PC-3 (cell line): ENCODE results near the gene DNAH2. TPM values are rescaled to one million over a fixed set of nuclear protein-coding genes. Genes with fewer than 3 reads are reported as not detected.

Source experiments
- ATAC-seq: fragments of 200-7000 bp; cut with Tn5 transposase; 2 replicates; pipeline ENCODE4 v1.9.1; 2020; ENCODE audit warnings: mild to moderate bottlenecking, moderate library complexity
- BruUV-seq: library from RNA; stranded (reverse); fragments of 400-500 nt; replicated peaks from 2 replicates; lab custom pipeline; 2021; lab: Mats Ljungman, UMichigan
- CTCF ChIA-PET: fragments of 300-600 bp; sonication (Branson Sonifier 250); formaldehyde crosslinking; loops from one replicate; lab custom pipeline; 2022; ENCODE audit warnings: antibody characterized with exemption; lab: Charles Lee
- POLR2A ChIA-PET: fragments of 300-600 bp; sonication (Branson Sonifier 250); formaldehyde crosslinking; loops from one replicate; lab custom pipeline; 2022; ENCODE audit warnings: antibody characterized with exemption; ENCODE audit not compliant: unreplicated experiment; lab: Charles Lee
- DNase-seq: peaks from one replicate; pipeline ENCODE4 v3.0.0-alpha.2; 2015
- H2AFZ ChIP-seq: fragments of 300-600 bp; sonication (generic); 2 replicates; pipeline ENCODE4 v1.6.0; 2016; ENCODE audit warnings: antibody characterized with exemption, low read length
- H3F3A ChIP-seq: fragments of 300-600 bp; sonication (generic); one replicate; pipeline ENCODE4 v1.6.0; 2017; ENCODE audit warnings: antibody characterized with exemption, low read length, control low read depth, mild to moderate bottlenecking; ENCODE audit not compliant: unreplicated experiment
- H3K27ac ChIP-seq: fragments of 300-600 bp; sonication (generic); 2 replicates; pipeline ENCODE4 v1.5.1; 2016; ENCODE audit warnings: mild to moderate bottlenecking, low read length
- H3K27me3 ChIP-seq: fragments of 300-600 bp; sonication (generic); 2 replicates; pipeline ENCODE4 v1.6.1; 2016; ENCODE audit warnings: low read length, mixed read lengths
- H3K36me3 ChIP-seq: fragments of 300-600 bp; sonication (generic); 2 replicates; pipeline ENCODE4 v1.6.1; 2016; ENCODE audit warnings: low read depth, mixed run types, low read length, mixed read lengths
- H3K4me1 ChIP-seq: fragments of 300-600 bp; sonication (generic); 2 replicates; pipeline ENCODE4 v1.5.1; 2016; ENCODE audit warnings: low read length; ENCODE audit not compliant: insufficient read depth
- H3K4me2 ChIP-seq: fragments of 300-600 bp; sonication (generic); 2 replicates; pipeline ENCODE4 v1.6.0; 2016; ENCODE audit warnings: low read length
- H3K4me3 ChIP-seq: fragments of 300-600 bp; sonication (generic); 2 replicates; pipeline ENCODE4 v1.5.1; 2016; ENCODE audit warnings: mild to moderate bottlenecking, low read length, mixed read lengths
- H3K79me2 ChIP-seq: fragments of 300-600 bp; sonication (generic); 2 replicates; pipeline ENCODE4 v1.6.1; 2017; ENCODE audit warnings: low read length, mixed read lengths
- H3K9ac ChIP-seq: fragments of 300-600 bp; sonication (generic); 2 replicates; pipeline ENCODE4 v1.6.0; 2016; ENCODE audit warnings: mild to moderate bottlenecking, low read length
- H3K9me2 ChIP-seq: fragments of 300-600 bp; sonication (generic); replicated peaks from 2 replicates; pipeline ENCODE4 v1.6.1; 2016; ENCODE audit warnings: mixed run types, low read length, mixed read lengths
- H3K9me3 ChIP-seq: fragments of 300-600 bp; sonication (generic); 2 replicates; pipeline ENCODE4 v1.6.1; 2016; ENCODE audit warnings: low read length, mixed read lengths
- H4K20me1 ChIP-seq: fragments of 300-600 bp; sonication (generic); 2 replicates; pipeline ENCODE4 v1.6.1; 2016; ENCODE audit warnings: low read length, mixed read lengths
- EZH2 ChIP-seq: fragments of 300-600 bp; sonication (generic); IDR thresholded peaks from one replicate; pipeline ENCODE4 v1.6.1; 2017; ENCODE audit warnings: antibody characterized with exemption, mild to moderate bottlenecking, low read length; ENCODE audit not compliant: unreplicated experiment
- EZH2phosphoT487 ChIP-seq: fragments of 300-600 bp; sonication (generic); IDR thresholded peaks from 2 replicates; pipeline ENCODE4 v1.6.1; 2018; ENCODE audit warnings: mild to moderate bottlenecking, antibody characterized with exemption, low read length, borderline replicate concordance
- intact Hi-C: fragments of 100-400 bp; cut with micrococcal nuclease; formaldehyde crosslinking; loops from 2 replicates; pipeline ENCODE4 v1.9.0; 2023
- total RNA-seq: library from RNA; depleted of rRNA; stranded (reverse); fragments of >200 nt; gene quantifications from 2 replicates; pipeline ENCODE4 v1.2.3, GENCODE V29; 2014
- TF ChIP-seq, protein P1 (sequence below): fragments of 300-600 bp; sonication (generic); conservative IDR thresholded peaks from 2 replicates; pipeline ENCODE4 v1.5.1; 2017; ENCODE audit warnings: antibody characterized with exemption, low read depth, mild to moderate bottlenecking, low read length

DNAH2 gene
- total RNA-seq, 1 experiment from 2014 or later, result 0.62 TPM

DNA sequence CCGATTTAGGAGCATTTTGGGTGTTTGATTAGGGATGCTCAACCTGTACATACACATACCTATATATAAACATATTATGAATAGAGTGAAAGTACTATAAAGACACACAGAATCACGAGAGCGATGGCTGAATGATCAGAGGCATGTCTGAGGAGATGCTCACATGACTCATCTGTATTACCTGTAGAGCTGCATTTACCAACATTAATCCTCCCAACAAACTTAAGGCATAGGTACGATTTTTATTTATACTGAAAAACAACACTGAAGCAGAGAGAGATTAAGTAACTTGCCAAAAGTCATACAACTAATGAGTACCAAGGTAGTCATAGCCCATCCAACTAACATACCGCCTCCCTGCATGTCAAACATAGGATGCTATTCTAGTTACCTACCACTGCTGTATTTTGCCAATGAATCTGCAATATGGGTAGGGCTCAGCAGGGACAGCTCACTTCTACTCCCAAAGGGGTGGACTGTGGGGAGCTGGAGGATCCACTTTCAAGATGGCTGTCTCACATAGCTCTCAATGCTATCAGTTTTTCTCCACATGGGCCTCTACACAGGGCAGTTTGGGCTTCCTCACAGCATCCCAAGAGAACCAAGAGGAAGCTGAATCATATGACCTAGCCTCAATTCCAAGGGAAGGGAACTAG, 147.6 kb downstream of the DNAH2 start:
- Histone ChIP-seq H3K79me2 (peaks cover 9% of the 10 kb centered on the region), H3F3A (no peaks in the 10 kb centered on the region), H3K27me3 (no peaks in the 10 kb centered on the region), H3K9ac (no peak overlapping the region), H4K20me1 (no peaks in the 10 kb centered on the region), H3K4me2 (no peak overlapping the region), H2AFZ (no peak overlapping the region), H3K4me3 (no peak overlapping the region), H3K27ac (no peak overlapping the region), H3K4me1 (peaks cover 4% of the 10 kb centered on the region; the same call in 1 of the 2 replicates), H3K9me2 (no peaks in the 10 kb centered on the region), H3K36me3 (peaks cover 4% of the 10 kb centered on the region; the same call in 1 of the 2 replicates), H3K9me3 (no peaks in the 10 kb centered on the region)
- DNase-seq (no peak), ATAC-seq (no peak)
- TF ChIP-seq EZH2 (no peak), EZH2phosphoT487 (no peak)
- TF ChIP-seq, protein P1, sequence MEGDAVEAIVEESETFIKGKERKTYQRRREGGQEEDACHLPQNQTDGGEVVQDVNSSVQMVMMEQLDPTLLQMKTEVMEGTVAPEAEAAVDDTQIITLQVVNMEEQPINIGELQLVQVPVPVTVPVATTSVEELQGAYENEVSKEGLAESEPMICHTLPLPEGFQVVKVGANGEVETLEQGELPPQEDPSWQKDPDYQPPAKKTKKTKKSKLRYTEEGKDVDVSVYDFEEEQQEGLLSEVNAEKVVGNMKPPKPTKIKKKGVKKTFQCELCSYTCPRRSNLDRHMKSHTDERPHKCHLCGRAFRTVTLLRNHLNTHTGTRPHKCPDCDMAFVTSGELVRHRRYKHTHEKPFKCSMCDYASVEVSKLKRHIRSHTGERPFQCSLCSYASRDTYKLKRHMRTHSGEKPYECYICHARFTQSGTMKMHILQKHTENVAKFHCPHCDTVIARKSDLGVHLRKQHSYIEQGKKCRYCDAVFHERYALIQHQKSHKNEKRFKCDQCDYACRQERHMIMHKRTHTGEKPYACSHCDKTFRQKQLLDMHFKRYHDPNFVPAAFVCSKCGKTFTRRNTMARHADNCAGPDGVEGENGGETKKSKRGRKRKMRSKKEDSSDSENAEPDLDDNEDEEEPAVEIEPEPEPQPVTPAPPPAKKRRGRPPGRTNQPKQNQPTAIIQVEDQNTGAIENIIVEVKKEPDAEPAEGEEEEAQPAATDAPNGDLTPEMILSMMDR, result no peak
- POLR2A ChIA-PET, result no interaction called here
- intact Hi-C loops, result no loop called here
- CTCF ChIA-PET, result no interaction called here
- no TSS peak for BruUV-seq

DNA sequence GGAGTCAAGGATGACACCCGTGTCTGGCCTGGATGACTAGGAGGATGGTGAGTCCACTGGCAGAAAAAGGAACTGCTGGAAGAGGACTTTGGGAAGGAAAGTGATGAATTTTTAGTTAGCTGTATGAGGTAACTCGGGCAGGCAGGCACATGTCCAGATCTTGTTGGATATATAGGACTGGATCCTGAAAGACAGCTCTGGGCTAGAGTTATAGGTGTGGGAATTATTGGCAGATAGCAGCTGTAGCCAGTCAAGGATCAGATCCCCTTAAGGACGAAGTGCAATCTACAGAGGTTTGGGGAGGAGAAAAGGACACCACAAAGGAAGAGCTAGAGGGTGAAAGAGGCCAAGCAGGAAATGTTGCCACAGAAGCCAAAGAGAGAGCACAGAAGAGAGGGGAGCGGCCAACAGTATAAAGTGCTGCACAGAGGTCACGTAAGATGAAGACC, 150.4 kb downstream of the DNAH2 start:
- Histone ChIP-seq H3K9me3 (no peaks in the 10 kb centered on the region), H3K9ac (no peak overlapping the region), H3K4me1 (peaks cover 1% of the 10 kb centered on the region; the same call in 1 of the 2 replicates), H3K79me2 (no peaks in the 10 kb centered on the region), H3K27ac (no peak overlapping the region), H3K9me2 (no peaks in the 10 kb centered on the region), H3K27me3 (no peaks in the 10 kb centered on the region), H2AFZ (no peak overlapping the region), H3K4me2 (no peak overlapping the region), H4K20me1 (no peaks in the 10 kb centered on the region), H3F3A (no peaks in the 10 kb centered on the region), H3K36me3 (0 out of 2 replicates have a peak, but pooled peaks cover 4% of the 10 kb centered on the region), H3K4me3 (no peak overlapping the region)
- TF ChIP-seq, protein P1, result no peak
- TF ChIP-seq EZH2, result no peak
- no TSS peak for BruUV-seq
- ChIA-PET CTCF (no interaction called here), POLR2A (no interaction called here)
- DNase-seq (no peak), ATAC-seq (no peak)
- intact Hi-C loops, result no loop called here

DNA sequence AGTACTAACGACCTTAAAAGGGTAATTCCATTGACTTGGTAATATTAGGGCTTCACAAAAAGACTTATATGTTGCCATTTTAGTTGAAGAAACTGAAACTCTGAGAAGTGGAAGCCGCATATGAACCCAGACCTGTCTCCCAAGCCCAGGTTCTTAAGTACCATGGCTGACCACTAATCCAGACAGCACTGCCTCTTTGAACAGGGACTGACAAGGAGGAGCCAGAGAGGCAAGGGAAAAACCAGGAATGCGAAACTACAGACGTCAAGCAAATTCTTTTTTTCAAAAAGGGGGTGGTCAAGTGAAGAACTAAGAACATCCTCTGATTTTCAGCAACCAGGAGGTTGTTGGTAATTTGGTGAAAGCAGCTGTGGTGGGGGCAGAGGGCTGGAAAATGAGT, 155.5 kb downstream of the DNAH2 start:
- DNase-seq (no peak), ATAC-seq (no peak)
- no peak overlapping the region for H3K27ac ChIP-seq
- H3F3A ChIP-seq, result no peaks in the 10 kb centered on the region
- ChIA-PET CTCF (no interaction called here), POLR2A (no interaction called here)
- H3K4me1 ChIP-seq, result no peaks in the 10 kb centered on the region
- TF ChIP-seq, protein P1, result no peak
- TF ChIP-seq EZH2phosphoT487 (no peak), EZH2 (no peak)
- BruUV-seq, result no TSS peak
- H3K27me3 ChIP-seq, result no peaks in the 10 kb centered on the region
- no peaks in the 10 kb centered on the region for H3K9me2 ChIP-seq
- no peaks in the 10 kb centered on the region for H4K20me1 ChIP-seq
- no peaks in the 10 kb centered on the region for H3K79me2 ChIP-seq
- H3K4me2 ChIP-seq, result no peak overlapping the region
- H3K4me3 ChIP-seq, result no peak overlapping the region
- H3K36me3 ChIP-seq, result no peaks in the 10 kb centered on the region
- intact Hi-C loops, result no loop called here
- no peak overlapping the region for H3K9ac ChIP-seq
- no peaks in the 10 kb centered on the region for H3K9me3 ChIP-seq
- H2AFZ ChIP-seq, result no peak overlapping the region
